K562 (cell line): ENCODE measurements around the gene CAPN8. TPM values are rescaled to one million over a fixed set of nuclear protein-coding genes. Genes with fewer than 3 reads are reported as not detected.

Experiments
- ATAC-seq: fragments of 200-7000 bp; cut with Tn5 transposase; 3 replicates; pipeline ENCODE4 v1.9.1; 2020; ENCODE audit warnings: moderate library complexity
- BruUV-seq: library from RNA; stranded (reverse); fragments of 400-500 nt; replicated peaks from 2 replicates; lab custom pipeline; 2021; lab: Mats Ljungman, UMichigan
- CTCF ChIA-PET: fragments of 300-600 bp; formaldehyde crosslinking; extraction: SDS; loops from one replicate; lab custom pipeline; 2021; ENCODE audit warnings: low intra/inter-chr PET ratio; lab: Yijun Ruan, JAX
- POLR2A ChIA-PET: fragments of 300-600, 350-650 bp; sonication (Branson Sonifier 250); formaldehyde crosslinking; extraction: SDS; loops from one replicate; lab custom pipeline; 2021; ENCODE audit warnings: antibody characterized with exemption, inconsistent platforms; lab: Yijun Ruan, JAX
- DNase-seq, 4 experiments: peaks; one replicate each; pipeline versions ENCODE4 v3.0.0 to v3.0.0-alpha.2; 2011 to 2018; ENCODE audit warnings: low spot score in 3 of 4, mixed read lengths in 3 of 4; ENCODE audit errors: extremely low read depth in 1 of 4
- FAIRE-seq: peaks from 2 replicates; lab custom pipeline; 2011; peaks lifted over from hg19 to GRCh38; lab: Jason Lieb, UNC
- H2AFZ ChIP-seq: 2 replicates; pipeline ENCODE4 v1.6.0; 2011; ENCODE audit warnings: low read depth, low read length, control low read depth, inconsistent platforms
- H3K27ac ChIP-seq: fragments of 200-600 bp; 3 replicates; pipeline ENCODE4 v1.8.0; 2011; ENCODE audit warnings: low read depth, mild to moderate bottlenecking, control low read depth, inconsistent platforms, low read length, moderate library complexity, mixed read lengths; ENCODE audit errors: extremely low read depth
- H3K27me3 ChIP-seq, 2 experiments: fragments of 300-600 bp in 1 of 2; 2 replicates in 1 of 2; 3 replicates in 1 of 2; pipeline versions ENCODE4 v1.6.0 to v1.8.0; 2011; ENCODE audit warnings: inconsistent platforms in 2 of 2, low read length in 2 of 2, mild to moderate bottlenecking in 1 of 2, mixed read lengths in 1 of 2, moderate library complexity in 1 of 2; ENCODE audit not compliant: control insufficient read depth in 2 of 2, insufficient read depth in 2 of 2
- H3K36me3 ChIP-seq: fragments of 300-600 bp; 3 replicates; pipeline ENCODE4 v1.8.0; 2011; ENCODE audit warnings: mild to moderate bottlenecking, low read length, inconsistent platforms; ENCODE audit not compliant: control insufficient read depth, insufficient read depth
- H3K4me1 ChIP-seq, 2 experiments: fragments of 200-600 bp in 1 of 2; replicated peaks in 1 of 2; 2 replicates in 1 of 2; 3 replicates in 1 of 2; pipeline versions ENCODE4 v1.5.1 to v1.8.0; 2011; ENCODE audit warnings: inconsistent platforms in 2 of 2, low read length in 2 of 2, mild to moderate bottlenecking in 1 of 2, mixed read lengths in 1 of 2, moderate library complexity in 1 of 2; ENCODE audit not compliant: control insufficient read depth in 2 of 2, insufficient read depth in 2 of 2
- H3K4me2 ChIP-seq: 2 replicates; pipeline ENCODE4 v1.6.1; 2011; ENCODE audit warnings: low read length, control low read depth, inconsistent platforms, mixed read lengths; ENCODE audit not compliant: insufficient read depth
- H3K4me3 ChIP-seq: fragments of 200-600 bp; sonication (generic), shearing (Covaris generic); 2 replicates; pipeline ENCODE4 v1.5.1; 2016; ENCODE audit warnings: control low read depth, inconsistent platforms
- H3K79me2 ChIP-seq: fragments of 200-600 bp; 3 replicates; pipeline ENCODE4 v1.8.0; 2011; ENCODE audit warnings: low read length, inconsistent platforms; ENCODE audit not compliant: control insufficient read depth, insufficient read depth
- H3K9ac ChIP-seq, 2 experiments: 2 replicates each; pipeline versions ENCODE4 v1.6.0 to v1.6.1; 2011; ENCODE audit warnings: low read depth in 2 of 2, low read length in 2 of 2, control low read depth in 1 of 2, inconsistent platforms in 1 of 2, mild to moderate bottlenecking in 1 of 2, mixed read lengths in 1 of 2; ENCODE audit not compliant: insufficient read depth in 1 of 2
- H3K9me1 ChIP-seq: one replicate; pipeline ENCODE4 v1.6.0; 2011; ENCODE audit warnings: inconsistent platforms, mild to moderate bottlenecking, low read length, moderate library complexity; ENCODE audit not compliant: control insufficient read depth, insufficient read depth
- H3K9me3 ChIP-seq: replicated peaks from 2 replicates; pipeline ENCODE4 v1.5.1; 2011; ENCODE audit warnings: low read depth, low read length, inconsistent platforms; ENCODE audit not compliant: control insufficient read depth, insufficient read depth
- H4K20me1 ChIP-seq: replicated peaks from 2 replicates; pipeline ENCODE4 v1.6.1; 2011; ENCODE audit warnings: low read length, inconsistent platforms, mixed read lengths; ENCODE audit not compliant: control insufficient read depth, insufficient read depth
- ETV1 ChIP-seq: fragments of 450-650 bp; conservative IDR thresholded peaks from 2 replicates; pipeline ENCODE4 v1.6.1; 2016; ENCODE audit warnings: missing genetic modification characterization, control low read depth, low read depth, missing compliant biosample characterization
- KLF6 ChIP-seq: fragments of 250-450 bp; sonication (Bioruptor Pico); IDR thresholded peaks from 2 replicates; pipeline ENCODE4 v1.4.0; 2020; ENCODE audit warnings: mild to moderate bottlenecking, moderate library complexity, borderline replicate concordance
- WGBS: fragments of 100-300 bp; shearing (Covaris generic); methylation state at CpG from one replicate; pipeline ENCODE4 v1.1.6; 2016; ENCODE audit warnings: low coverage, mixed read lengths; ENCODE audit not compliant: insufficient coverage; ENCODE audit errors: missing lambda C conversion rate; 5-methylcytosine and 5-hydroxymethylcytosine counted together
- in situ Hi-C: fragments of 300-500 bp; cut with MboI; formaldehyde crosslinking; loops from 4 replicates; pipeline ENCODE4 v1.15.0; 2018; ENCODE audit warnings: inconsistent platforms, mixed read lengths
- intact Hi-C: fragments of 100-400 bp; cut with micrococcal nuclease; formaldehyde crosslinking; loops from 2 replicates; pipeline ENCODE4 v1.14.2; 2022
- polyA plus RNA-seq, 8 experiments: library from polyadenylated mRNA; depleted of rRNA in 4 of 8; stranded (reverse) in 5 of 8; unstranded in 3 of 8; fragments of >200 nt; fragmentation: Nextera tagmentation in 2 of 8; fragmentation: Illumina TruSeq in 1 of 8; extraction: Ambion mirVana in 2 of 8; extraction: Trizol in 1 of 8; gene quantifications; 2 replicates each; pipeline versions ENCODE4 v1.2.1 to v1.2.3, GENCODE V29; 2011 to 2014; ENCODE audit warnings: inconsistent platforms in 1 of 8, missing spikeins in 1 of 8
- total RNA-seq, 7 experiments: library from RNA; depleted of rRNA in 6 of 7; stranded (reverse); fragments of >200 nt in 6 of 7; fragmentation: Illumina TruSeq in 2 of 7; extraction: Trizol in 2 of 7; gene quantifications; 2 replicates each; pipeline versions ENCODE4 v1.2.1 to v1.2.3, GENCODE V29; 2011 to 2021; ENCODE audit warnings: low replicate concordance in 1 of 7
- TF ChIP-seq, protein P1 (sequence below): IDR thresholded peaks from 3 replicates; pipeline ENCODE4 v1.6.1; 2011; ENCODE audit warnings: borderline replicate concordance, mild to moderate bottlenecking, moderate library complexity; ENCODE audit not compliant: insufficient read length; ENCODE audit errors: extremely low read depth

CAPN8 gene
- total and polyA plus RNA-seq, 9 of the 15 experiments (the other 6 are each of a cell fraction or from before 2014, with no cell fraction given) = 0.06 TPM; not detected in 8

DNA sequence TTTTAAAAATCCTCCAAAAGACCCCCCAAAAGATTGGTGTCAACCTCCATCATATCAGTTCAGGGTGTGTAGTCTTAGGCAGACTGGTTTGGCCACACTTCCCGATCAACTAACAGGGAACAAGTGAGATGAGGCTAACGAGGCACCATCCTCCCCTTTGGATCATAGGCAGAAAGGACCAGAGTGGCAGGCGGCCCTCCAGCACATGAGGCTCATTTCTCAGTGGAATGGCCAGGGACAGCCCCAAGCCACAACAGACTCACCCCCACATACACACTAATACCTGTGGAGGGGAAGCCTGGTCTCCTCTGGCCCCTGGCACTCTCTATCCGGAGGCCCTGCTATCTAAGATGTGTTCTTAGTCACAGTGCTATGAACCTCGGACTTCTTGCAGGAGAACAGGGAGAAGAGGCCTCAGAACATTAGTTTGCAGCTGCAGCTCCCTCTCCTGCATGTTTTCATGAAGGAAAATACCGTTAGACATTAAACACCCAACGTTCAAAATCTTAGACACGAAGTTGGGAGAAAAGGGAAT lies 29.6 kb upstream of the CAPN8 start:
- DNase-seq = no peak

More for the DNA sequence above, 29.6 kb upstream of the CAPN8 start:
- in situ Hi-C loops (loop anchor here (5.0 to 25.0 kb wide), 2 partner anchors 558 to 637 kb away; partner anchors contain the start of genes NVL and TLR5), intact Hi-C loops (loop anchor here (5.0 to 10.0 kb wide), 4 partner anchors 117 to 807 kb away; no protein-coding TSS in a partner anchor)
- H3K9ac ChIP-seq = no peak overlapping the region
- ChIA-PET CTCF (interaction anchor here (0.6 kb wide), 1 partner anchor 552 kb away, joined by 4 read pairs; the partner anchor contains the start of gene TLR5), POLR2A (interaction anchor here (0.7 kb wide), 1 partner anchor 360 kb away, joined by 3 read pairs; no protein-coding TSS in a partner anchor)
- no peak; the same call in 2 of the 3 replicates for ATAC-seq
- peak overlapping the region; percentile 48 for H2AFZ ChIP-seq
- WGBS = 9% methylated on average over 8 of the region's 8 CpGs
- no peaks in the 10 kb centered on the region for H3K79me2 ChIP-seq
- no peaks in the 10 kb centered on the region for H3K36me3 ChIP-seq
- TF ChIP-seq, protein P1, sequence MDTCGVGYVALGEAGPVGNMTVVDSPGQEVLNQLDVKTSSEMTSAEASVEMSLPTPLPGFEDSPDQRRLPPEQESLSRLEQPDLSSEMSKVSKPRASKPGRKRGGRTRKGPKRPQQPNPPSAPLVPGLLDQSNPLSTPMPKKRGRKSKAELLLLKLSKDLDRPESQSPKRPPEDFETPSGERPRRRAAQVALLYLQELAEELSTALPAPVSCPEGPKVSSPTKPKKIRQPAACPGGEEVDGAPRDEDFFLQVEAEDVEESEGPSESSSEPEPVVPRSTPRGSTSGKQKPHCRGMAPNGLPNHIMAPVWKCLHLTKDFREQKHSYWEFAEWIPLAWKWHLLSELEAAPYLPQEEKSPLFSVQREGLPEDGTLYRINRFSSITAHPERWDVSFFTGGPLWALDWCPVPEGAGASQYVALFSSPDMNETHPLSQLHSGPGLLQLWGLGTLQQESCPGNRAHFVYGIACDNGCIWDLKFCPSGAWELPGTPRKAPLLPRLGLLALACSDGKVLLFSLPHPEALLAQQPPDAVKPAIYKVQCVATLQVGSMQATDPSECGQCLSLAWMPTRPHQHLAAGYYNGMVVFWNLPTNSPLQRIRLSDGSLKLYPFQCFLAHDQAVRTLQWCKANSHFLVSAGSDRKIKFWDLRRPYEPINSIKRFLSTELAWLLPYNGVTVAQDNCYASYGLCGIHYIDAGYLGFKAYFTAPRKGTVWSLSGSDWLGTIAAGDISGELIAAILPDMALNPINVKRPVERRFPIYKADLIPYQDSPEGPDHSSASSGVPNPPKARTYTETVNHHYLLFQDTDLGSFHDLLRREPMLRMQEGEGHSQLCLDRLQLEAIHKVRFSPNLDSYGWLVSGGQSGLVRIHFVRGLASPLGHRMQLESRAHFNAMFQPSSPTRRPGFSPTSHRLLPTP = no peak
- TF ChIP-seq KLF6 (no peak), ETV1 (tag) (no peak)
- H3K4me3 ChIP-seq = no peak overlapping the region
- H3K27ac ChIP-seq = no peak overlapping the region
- H3K4me2 ChIP-seq = no peak overlapping the region
- no peaks in the 10 kb centered on the region for H3K9me1 ChIP-seq
- BruUV-seq = no TSS peak
- peaks cover 1 to 7% of the 10 kb centered on the region in 2 experiments; a peak in 4 of 5 replicates for H3K4me1 ChIP-seq
- H4K20me1 ChIP-seq = no peaks in the 10 kb centered on the region
- no peaks in the 10 kb centered on the region for H3K9me3 ChIP-seq
- FAIRE-seq = no peak
- no peaks in the 10 kb centered on the region for H3K27me3 ChIP-seq
